DMS53 treated with DMSO at 0.1 percent for 48 hours (cell line): Measurements from ENCODE around the gene ARFRP1.

Source experiments
- DNase-seq: peaks from one replicate; lab custom pipeline; 2025; ENCODE audit not compliant: unreplicated experiment; lab: John Stamatoyannopoulos, UW

ARFRP1 gene

DNA sequence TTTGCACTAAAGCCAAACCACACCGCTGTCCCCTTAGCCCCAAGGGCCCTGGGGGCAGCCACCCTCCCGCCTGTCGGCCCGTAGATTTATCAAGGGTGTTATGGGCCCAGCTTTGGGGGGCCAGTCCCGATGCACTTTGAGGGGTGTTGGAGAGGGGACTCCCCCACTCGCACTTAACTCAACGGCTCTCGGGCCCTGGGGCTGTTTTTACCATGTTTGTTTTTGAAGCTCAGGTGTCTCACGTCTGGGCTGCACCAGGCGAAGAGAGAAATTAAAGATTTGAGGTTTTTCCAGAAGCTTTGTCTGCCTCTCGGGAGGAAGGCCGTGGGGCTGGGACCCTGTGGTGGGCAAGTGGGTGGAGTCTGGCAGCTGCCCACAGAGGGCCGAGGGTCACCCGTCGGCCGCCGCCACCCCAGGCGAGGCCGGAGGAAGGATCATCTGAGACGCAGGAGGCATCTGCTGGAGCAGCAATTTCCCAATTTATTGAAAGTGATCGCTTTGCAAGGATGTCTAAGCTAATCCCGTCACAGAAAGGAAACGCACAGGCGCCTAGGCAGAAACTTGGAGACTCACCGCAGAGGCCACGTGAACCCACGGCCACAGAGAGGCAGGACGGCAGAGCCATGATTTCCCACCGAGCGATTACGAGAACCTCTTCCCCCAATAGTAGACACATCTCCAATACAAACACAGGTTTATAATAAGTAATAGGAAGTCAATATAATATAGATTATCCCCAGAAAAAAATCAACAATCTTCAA lies 35.6 kb upstream of the ARFRP1 start:
- no peak for DNase-seq

DNA sequence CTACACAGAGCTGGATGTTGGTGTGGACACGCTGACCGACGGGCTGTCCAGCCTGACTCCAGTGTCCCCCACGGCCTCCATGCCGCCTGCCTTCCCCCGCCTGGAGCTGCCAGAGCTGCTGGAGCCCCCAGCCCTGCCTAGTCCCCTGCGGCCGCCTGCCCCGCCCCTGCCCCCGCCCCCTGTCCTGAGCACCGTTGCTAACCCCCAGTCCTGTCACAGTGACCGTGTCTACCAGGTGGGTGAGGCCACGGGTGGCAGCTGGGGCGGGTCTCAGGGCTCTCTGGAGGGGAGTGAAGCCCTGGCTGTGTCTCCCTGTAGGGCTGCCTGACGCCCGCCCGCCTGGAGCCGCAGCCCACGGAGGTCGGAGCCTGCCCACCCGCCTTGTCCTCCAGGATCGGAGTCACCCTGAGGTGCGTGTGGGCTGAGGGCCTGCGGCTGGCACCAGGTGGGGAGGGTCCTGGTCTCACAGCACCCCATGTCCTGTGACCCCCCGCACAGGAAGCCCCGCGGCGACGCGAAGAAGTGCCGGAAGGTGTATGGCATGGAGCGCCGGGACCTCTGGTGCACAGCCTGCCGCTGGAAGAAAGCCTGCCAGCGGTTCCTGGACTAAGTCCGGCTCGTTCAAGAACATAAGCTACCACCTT lies 34.7 kb upstream of the ARFRP1 start:
- no peak for DNase-seq

DNA sequence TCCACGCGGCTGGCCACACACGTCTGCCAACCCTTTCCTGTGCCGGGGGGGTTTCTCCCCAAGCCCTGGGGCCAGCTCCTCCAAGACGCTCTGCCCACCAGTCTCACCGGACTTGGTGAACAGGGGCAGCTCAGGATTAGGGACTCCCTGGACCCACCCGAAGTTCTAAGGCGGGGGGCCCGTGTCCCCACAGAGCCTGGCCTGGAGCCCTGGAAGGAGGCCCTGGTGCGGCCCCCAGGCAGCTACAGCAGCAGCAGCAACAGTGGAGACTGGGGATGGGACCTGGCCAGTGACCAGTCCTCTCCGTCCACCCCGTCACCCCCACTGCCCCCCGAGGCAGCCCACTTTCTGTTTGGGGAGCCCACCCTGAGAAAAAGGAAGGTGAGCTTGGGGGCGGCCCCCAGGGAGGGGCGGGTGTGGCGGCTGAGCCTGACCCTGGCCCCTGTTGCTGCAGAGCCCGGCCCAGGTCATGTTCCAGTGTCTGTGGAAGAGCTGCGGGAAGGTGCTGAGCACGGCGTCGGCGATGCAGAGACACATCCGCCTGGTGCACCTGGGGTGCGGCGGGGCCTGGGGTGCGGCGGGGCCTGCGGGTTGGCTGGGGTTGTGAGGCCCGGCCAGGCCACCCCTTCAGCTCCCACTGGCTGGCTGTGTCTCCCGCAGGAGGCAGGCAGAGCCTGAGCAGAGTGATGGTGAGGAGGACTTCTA lies 34.1 kb upstream of the ARFRP1 start:
- no peak for DNase-seq

DNA sequence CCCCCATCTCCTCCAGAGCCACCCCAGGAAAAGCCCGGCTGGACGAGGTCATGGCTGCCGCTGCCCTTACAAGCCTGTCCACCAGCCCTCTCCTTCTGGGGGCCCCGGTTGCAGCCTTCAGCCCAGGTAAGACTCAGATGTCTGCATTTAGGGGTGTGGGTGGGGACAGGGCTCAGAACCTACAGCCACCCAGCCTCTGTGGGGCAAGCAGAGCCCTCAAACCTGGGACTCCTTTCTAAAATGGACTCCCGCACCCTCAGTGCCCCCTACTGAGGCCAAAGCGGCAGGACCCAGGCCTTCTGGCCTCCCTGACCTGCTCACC lies 33.5 kb upstream of the ARFRP1 start:
- no peak for DNase-seq

DNA sequence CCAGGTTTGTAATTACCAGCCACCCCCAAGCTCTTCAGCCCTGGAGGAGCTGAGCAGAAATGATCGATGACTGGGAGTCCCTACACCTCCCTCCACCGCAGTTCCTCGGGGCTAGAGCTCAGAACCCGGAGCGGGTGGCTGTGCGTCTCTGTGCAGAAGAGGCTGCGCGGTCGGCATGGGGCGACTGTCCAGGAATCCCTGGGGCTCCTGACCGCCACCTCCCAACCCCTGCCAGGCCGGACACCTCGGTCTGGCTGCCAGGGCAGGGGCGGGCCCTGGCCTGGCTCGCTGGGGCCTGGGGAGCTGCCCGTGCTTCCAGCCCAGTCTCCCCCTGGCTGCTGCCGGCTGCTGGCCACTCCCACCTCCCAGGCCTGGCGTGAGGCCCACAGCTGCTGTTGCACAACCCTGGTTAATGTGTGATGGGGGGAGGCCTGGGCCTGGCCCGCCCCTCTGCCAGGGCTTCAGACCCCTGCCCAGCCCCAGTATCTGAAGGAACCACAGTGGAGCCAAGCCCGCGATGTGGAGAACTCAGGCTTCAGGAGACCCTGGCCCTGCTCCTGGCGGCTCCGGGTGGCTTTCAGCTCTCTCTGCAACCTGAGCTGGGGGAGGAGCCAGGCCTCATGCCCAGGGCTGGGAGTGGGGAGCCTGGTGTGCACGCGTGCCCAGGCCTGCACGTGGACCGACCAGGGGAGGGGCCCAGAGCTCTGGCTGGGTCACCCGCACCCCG lies 33.0 kb upstream of the ARFRP1 start:
- peak; percentile 59 for DNase-seq

DNA sequence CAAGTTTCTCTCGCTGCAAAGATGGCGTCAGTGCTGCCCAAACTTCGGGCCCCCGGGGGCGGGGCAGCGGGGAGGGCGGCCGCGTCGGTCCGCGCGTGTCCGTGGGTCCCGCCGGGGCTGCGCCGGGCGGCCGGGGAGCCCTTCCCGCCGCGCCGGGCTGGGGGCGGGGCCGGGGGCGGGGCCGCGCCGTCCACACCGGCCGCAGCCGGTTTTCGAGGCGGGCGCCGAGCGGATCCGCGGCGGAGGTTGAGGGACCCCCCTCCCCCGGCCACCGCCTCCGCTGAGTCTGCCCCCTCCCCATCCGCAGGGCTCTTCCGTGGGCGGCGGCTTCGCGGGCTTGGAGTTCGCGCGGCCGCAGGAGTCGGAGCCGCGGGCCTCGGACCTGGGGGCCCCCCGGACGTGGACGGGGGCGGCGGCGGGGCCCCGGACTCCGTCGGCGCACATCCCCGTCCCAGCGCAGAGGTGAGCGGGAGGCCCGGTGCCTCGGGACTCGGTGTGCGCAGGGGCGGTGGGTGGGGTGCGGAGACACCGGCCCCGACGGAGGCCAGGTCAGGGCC lies 32.4 kb upstream of the ARFRP1 start:
- DNase-seq = peak; percentile 15

DNA sequence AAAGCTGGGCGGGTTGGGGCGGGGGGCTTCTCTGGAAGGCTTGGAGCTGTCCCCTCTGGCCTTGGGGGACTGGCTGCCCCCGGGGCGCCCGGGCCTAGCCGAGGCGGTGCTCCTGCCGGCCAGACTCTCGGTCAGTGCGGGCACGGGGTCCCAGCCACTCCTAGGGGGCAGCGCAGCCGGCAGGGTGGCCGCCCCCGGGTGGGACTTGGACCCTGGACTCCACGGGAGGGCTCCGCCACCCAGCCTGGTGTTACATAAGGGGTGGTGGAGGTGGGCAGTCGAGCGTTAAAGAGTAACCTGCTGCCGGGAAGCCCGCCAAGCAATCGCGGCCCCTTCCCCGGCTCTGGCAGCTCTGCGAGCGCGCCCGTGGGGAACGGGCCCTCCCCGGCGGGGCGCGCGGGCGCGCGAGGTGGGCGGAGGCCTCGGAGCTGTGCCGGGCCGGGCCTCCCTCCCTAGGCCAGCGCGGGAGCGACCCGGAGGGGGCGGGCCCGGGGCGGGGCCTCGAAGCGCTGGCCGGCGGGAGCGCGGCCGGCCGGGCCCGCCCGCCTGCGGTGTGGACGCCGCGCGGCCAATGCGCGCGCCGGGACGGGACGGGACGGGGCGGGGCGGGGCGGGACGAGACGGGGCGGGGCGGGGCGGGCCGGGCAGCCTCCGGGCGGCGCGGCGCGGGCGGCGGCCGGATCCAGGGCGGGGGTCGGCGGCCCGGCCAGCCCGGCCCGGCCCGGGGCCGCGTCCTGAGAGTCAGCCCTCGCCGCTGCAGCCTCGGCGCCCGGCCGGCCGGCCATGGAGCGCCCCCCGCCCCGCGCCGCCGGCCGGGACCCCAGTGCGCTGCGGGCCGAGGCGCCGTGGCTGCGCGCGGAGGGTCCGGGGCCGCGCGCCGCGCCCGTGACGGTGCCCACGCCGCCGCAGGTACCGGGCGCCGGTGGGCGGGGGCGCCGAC lies 31.6 kb upstream of the ARFRP1 start, which contains the start of gene SLC2A4RG:
Gene SLC2A4RG (plus strand): TSS at position 647 of the 940 bp plus-strand sequence. CDS start 137 bp downstream, at position 784.
- peak; percentile 55 for DNase-seq

DNA sequence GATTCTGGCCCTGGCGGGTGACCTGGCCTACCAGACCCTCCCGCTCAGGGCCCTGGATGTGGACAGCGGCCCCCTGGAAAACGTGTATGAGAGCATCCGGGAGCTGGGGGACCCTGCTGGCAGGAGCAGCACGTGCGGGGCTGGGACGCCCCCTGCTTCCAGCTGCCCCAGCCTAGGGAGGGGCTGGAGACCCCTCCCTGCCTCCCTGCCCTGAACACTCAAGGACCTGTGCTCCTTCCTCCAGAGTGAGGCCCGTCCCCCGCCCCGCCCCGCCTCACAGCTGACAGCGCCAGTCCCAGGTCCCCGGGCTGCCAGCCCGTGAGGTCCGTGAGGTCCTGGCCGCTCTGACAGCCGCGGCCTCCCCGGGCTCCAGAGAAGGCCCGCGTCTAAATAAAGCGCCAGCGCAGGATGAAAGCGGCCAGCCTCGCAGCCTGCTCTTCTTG lies 30.9 kb upstream of the ARFRP1 start:
- peak; percentile 45 for DNase-seq

DNA sequence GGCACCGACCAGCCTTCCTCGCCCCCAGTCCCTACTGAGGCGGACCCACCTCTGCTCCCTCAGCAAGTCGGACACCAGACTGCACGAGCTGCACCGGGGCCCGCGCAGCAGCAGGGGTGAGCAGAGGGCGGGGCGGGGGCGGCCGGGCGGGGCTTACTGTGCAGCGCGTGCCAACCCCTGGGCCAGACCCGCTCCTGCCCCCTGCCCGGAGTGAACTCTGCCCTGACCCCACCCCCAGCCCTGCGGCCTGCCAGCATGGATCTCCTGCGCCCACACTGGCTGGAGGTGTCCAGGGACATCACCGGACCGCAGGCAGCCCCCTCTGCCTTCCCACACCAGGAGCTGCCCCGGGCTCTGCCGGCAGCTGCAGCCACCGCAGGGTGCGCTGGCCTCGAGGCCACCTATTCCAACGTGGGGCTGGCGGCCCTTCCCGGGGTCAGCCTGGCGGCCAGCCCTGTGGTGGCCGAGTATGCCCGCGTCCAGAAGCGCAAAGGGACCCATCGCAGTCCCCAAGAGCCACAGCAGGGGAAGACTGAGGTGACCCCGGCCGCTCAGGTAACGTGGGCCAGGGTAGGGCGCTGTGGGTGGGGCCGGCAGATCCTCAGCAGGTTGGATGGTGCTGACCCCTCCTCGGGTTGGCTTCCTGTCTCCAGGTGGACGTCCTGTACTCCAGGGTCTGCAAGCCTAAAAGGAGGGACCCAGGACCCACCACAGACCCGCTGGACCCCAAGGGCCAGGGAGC lies 30.3 kb upstream of the ARFRP1 start:
- DNase-seq = no peak

DNA sequence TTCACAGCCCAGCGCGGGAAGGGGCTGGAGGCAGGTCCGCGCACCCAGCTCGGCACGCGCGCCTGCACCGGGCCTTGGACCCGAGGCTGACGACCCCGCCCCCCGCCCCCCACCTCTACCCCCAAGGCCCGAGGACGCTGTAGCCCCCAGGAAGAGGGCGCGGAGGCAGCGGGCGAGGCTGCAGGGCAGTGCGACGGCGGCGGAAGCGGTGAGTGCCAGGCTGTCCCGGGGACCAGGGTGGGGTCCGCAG lies 29.8 kb upstream of the ARFRP1 start:
- no peak for DNase-seq

DNA sequence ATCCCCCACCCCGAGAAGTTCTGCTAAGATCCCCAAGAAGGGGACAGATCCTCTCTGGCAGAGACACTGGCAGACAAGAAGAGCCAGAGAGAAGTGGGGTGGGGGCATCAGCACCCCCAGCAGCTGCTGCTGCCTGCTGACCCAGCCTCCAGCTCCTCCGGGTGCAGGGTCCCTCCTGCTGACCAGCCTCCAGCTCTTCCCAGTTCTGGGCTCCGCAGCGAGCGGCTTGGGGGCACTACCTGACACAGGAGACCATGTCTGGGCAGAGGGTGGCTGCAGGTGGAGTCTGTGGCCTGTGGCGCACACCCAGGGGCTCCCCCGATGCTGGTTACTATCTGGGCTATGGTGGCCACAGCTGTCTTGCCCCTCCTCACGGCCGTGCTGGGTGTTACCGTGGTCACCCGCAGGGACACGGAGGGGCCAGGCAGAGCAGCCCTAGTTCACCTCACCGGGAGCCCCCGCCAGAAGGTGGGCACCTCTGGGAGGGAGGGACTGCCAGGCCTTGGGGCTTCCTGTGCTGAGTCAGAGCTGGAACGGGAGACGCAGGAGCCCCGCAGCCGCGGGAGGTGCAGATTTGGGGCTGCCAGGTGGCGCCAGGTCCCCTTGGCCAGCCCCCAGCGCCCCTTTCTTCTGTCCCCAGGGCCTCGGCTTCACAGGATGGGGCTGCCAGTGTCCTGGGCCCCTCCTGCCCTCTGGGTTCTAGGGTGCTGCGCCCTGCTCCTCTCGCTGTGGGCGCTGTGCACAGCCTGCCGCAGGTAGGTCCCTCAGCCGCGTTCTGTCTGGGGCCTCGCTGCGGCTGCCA lies 29.3 kb upstream of the ARFRP1 start:
- no peak for DNase-seq

DNA sequence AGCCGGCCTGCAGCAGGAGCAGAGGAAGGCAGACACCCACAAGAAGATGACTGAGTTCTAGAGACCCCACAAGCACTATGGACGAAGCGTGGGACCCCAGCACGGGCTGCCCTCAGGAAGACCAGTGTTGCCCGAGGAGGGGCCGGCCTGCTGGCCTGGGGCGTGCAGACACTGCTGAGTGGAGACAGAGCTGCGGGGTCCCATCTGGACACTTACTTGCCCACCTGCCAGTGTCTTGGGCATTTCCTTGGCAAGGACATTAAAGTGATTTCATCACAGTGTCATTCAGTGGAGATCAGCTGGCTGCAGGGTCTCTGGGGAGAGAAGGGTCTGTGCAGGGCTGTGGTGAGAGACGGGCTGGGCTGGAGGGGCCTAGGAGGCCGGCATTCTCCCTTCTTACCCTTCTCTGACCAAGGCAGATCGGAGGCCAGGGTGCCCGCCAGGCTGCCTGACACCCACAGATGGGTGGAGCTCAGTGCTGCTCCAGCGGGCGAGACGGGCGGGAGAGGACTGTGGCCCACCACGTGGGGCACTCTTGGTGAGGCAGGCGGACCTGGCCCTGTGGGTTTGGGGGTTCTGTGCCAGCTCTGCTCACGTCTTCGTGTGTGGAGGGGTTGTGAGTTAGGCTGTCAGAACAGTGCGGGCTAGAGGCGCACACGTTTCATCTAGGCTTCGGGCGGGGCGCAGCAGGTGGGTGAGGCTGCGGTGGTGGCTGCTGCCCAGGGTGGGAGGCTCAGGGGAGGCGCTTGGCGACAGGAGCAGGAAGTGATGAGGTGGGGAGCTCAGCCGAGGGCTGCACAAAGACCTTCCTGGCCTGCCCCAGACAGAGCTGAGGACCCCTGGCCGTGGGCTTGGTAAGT lies 28.3 kb upstream of the ARFRP1 start, which contains the start of gene LIME1:
Gene LIME1 (plus strand): TSS at position 806 of the 860 bp plus-strand sequence. CDS start 886 bp downstream, outside the sequence.
- no peak for DNase-seq

DNA sequence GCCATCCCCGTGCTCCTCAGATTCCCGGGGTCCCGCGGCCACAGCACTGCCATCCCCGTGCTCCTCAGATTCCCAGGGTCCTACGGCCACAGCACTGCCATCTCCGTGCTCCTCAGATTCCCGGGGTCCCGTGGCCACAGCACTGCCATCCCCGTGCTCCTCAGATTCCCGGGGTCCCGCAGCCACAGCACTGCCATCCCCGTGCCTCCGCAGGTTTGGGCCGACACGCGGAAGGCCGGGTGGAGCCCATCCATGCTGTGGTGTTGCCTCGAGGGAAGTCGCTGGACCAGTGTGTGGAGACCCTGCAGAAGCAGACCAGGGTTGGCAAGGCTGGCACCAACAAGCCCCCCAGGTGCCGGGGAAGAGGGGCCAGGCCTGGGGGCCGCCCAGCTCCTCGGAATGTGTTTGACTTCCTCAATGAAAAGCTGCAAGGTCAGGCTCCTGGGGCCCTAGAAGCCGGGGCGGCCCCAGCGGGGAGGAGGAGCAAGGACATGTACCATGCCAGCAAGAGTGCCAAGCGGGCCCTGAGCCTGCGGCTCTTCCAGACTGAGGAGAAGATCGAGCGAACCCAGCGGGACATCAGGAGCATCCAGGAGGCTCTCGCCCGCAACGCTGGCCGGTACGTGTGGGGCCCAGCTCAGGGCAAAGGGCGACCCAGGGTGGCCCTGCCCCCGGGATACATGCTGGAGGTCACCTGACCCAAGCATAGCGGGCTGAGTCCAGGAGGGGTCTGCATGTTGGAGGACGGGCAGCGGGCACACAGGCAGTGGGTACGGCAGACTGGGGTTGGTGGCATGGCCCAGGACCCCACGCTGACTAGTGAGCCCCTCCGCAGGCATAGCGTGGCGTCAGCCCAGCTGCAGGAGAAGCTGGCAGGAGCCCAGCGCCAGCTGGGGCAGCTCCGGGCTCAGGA lies 27.4 kb upstream of the ARFRP1 start:
- no peak for DNase-seq

DNA sequence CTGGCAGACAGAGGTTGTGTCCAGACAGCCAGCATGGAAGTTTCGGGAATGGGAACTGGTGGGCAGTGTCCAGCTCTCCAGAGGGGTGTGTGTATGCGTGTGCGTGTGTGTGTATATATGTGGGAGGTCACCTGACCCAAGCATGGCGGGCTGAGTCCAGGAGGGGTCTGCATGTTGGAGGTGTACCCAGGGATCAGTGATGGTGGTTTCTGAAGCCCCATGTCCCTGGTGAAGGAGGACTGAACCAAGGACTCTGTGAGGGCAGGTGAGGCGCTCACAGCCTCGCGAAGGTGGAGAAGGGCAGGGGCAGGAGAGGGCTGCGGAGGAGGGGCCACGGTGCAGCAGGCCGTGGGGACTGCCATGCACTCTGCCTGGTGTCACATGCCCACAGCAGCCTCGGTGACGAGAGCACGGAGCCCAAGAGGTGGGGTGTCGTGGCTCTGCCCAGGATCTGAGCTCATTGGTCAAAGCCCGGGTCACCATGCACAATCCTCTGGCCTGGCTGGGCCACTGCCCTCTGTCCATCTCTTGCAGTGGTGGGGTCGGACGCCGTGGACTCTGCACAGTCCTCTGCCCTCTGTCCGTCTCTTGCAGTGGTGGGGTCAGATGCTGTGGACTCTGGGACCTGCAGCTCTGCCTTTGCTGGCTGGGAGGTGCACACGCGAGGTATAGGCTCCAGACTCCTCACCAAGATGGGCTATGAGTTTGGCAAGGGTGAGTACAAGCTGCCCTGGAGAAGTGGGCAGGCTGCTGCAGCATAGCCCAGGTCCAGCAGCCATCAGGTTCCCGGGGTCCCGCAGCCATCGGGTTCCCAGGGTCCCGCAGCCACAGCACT lies 26.6 kb upstream of the ARFRP1 start:
- DNase-seq = no peak

DNA sequence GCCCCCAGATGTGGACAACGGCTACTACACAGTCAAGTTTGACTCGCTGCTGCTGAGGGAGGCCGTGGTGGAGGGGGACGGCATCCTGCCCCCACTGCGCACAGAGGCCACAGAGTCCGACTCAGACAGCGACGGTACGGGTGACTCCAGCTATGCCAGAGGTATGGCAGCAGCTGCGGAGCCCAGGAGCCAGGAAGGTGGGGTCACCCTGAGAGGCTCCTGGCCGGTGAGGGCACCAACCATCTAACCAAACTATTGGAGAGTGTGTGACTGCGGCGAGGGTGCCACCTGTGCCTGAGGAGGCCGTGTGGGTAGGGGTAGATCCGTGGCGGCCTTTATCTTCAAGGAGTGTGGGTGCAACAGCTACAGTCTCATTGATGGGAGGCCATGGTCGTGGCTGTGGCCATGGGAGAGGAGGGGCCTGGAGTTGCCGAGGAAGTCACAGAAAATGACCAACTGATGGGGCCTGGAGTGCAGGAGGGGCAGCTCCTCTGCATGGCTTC lies 25.9 kb upstream of the ARFRP1 start:
- DNase-seq = no peak

DNA sequence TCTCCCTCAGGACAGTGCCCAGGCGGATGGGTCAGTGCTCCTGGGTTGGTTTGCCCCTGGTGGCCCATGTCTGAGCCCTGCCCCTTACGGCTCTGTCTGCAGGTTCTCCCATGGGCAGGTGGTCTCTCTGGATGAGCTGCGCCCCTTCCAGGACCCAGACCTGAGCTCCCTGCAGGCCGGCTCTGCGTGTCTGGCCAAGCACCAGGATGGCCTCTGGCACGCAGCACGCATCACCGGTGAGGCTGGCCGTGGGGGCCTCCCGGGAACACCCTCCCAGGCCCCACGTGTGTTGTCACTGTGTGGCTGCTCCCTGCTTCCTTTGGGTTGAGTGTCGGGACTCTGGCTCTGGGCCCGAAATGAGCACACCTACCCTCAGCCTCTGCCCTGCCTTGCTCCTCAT lies 25.3 kb upstream of the ARFRP1 start:
- DNase-seq = no peak
